Stomach (tissue), 9 donors: Measurements from ENCODE around the gene NME7. TPM values are rescaled to one million over a fixed set of nuclear protein-coding genes. Genes with fewer than 3 reads are reported as not detected.
A peak's percentile ranks its signal among the peaks of the same experiment; 100 is the strongest.

ENCODE experiments used
- DNase-seq, 2 donors: peaks; one replicate each; pipeline versions ENCODE4 v3.0.0 to v3.0.0-alpha.2; 2013 to 2019
- H3K27ac ChIP-seq, 5 donors: fragments of 200-600 bp in 4 of 5; sonication (generic) in 4 of 5; one replicate each; pipeline ENCODE4 v1.5.1; 2013 to 2019; ENCODE audit warnings: mild to moderate bottlenecking in 1 of 5, moderate library complexity in 1 of 5
- H3K27me3 ChIP-seq, 3 donors: fragments of 200-600 bp; sonication (generic); one replicate each; pipeline ENCODE4 v1.5.1; 2017 to 2019; ENCODE audit warnings: mixed run types in 1 of 3
- H3K36me3 ChIP-seq, 4 donors: fragments of 200-600 bp; sonication (generic); 1 replicate in 3 of 4; 2 replicates in 1 of 4; pipeline ENCODE4 v1.5.1; 2016 to 2019
- H3K4me1 ChIP-seq, 4 donors: fragments of 200-600 bp; sonication (generic); one replicate each; pipeline ENCODE4 v1.5.1; 2016 to 2019
- H3K4me3 ChIP-seq, 4 donors: fragments of 200-600 bp; sonication (generic) in 3 of 4; one replicate each; pipeline ENCODE4 v1.5.1; 2016 to 2019; ENCODE audit warnings: mild to moderate bottlenecking in 1 of 4
- H3K9me3 ChIP-seq, 4 donors: fragments of 200-600 bp; sonication (generic); one replicate each; pipeline ENCODE4 v1.5.1; 2016 to 2019
- CTCF ChIP-seq, 7 experiments: fragments of 450-650 bp in 4 of 7; fragments of 200-600 bp in 3 of 7; sonication (generic) in 3 of 7; IDR thresholded peaks; one replicate each; pipeline ENCODE4 v1.5.1; 2016 to 2019; ENCODE audit warnings: antibody characterized with exemption in 7 of 7, control low read depth in 2 of 7, mild to moderate bottlenecking in 1 of 7
- EP300 ChIP-seq: sonication (generic); formaldehyde crosslinking; IDR thresholded peaks from one replicate; pipeline ENCODE4 v1.6.1; 2017; ENCODE audit warnings: antibody characterized with exemption
- POLR2A ChIP-seq, 4 donors: fragments of 450-650 bp; IDR thresholded peaks; one replicate each; pipeline ENCODE4 v1.6.1; 2016; ENCODE audit warnings: antibody characterized with exemption in 4 of 4, control low read depth in 2 of 4, mild to moderate bottlenecking in 1 of 4, moderate library complexity in 1 of 4
- POLR2AphosphoS5 ChIP-seq, 3 donors: sonication (generic); formaldehyde crosslinking; IDR thresholded peaks; one replicate each; pipeline ENCODE4 v1.6.1; 2016; ENCODE audit warnings: antibody characterized with exemption in 3 of 3
- WGBS, 5 donors: extraction: QIAGEN DNeasy Blood & Tissue Kit in 3 of 5; methylation state at CpG; one replicate each; pipeline versions ENCODE4 v1.1.5 to v1.1.7; 2013 to 2018; 5-methylcytosine and 5-hydroxymethylcytosine counted together
- intact Hi-C: fragments of 100-400 bp; cut with DNase I; formaldehyde crosslinking; loops from one replicate; pipeline ENCODE4 v1.15.1; 2023; ENCODE audit warnings: low total_unique reads
- polyA plus RNA-seq, 3 donors: library from polyadenylated mRNA; stranded (reverse); fragments of 200-250 nt; gene quantifications; one replicate each; pipeline ENCODE4 v1.2.3, GENCODE V29; 2013
- total RNA-seq, 5 donors: library from RNA; depleted of rRNA; stranded (reverse); fragments of >200 nt; gene quantifications; one replicate each; pipeline versions ENCODE4 v1.1.0 to v1.2.3, GENCODE V29; 2014 to 2016
- donor health status: healthy with polysubstance abuse.
- donor health status: Bipolar disorder and iron deficiency.
- donor health status: healthy.

NME7 gene
- total and polyA plus RNA-seq, 8 donors: 7.6 to 44.3 (median 8.2) TPM; not detected in 1

- Histone ChIP-seq H3K4me3 (no peak overlapping the region), H3K36me3 (peaks cover 17 to 90% (median 85%) of the 10 kb centered on the region in 4 donors), H3K9me3 (no peaks in the 10 kb centered on the region), H3K27ac (no peak overlapping the region), H3K4me1 (no peaks in the 10 kb centered on the region), H3K27me3 (no peaks in the 10 kb centered on the region)
- TF ChIP-seq POLR2A (IDR thresholded peaks at IDR 0.05): no peak
- no peak for TF ChIP-seq CTCF (IDR thresholded peaks at IDR 0.05)
- TF ChIP-seq EP300: no peak
- no peak for TF ChIP-seq POLR2AphosphoS5 (IDR thresholded peaks at IDR 0.05)
- no peak for DNase-seq
- intact Hi-C loops: no loop called here
- 87 to 98% (median 97%) methylated on average over 1 of the region's 1 CpG for WGBS, 5 donors
These were observed 24.8 kb upstream of the NME7 start for GRCh38 chr1:169392406-169392805.

- Histone ChIP-seq H3K9me3 (no peaks in the 10 kb centered on the region), H3K36me3 (peaks cover 17 to 96% (median 92%) of the 10 kb centered on the region in 4 donors), H3K27ac (no peak overlapping the region), H3K4me3 (no peak overlapping the region), H3K4me1 (no peaks in the 10 kb centered on the region), H3K27me3 (no peaks in the 10 kb centered on the region)
- TF ChIP-seq EP300: no peak
- TF ChIP-seq POLR2AphosphoS5 (IDR thresholded peaks at IDR 0.05): no peak
- TF ChIP-seq POLR2A (IDR thresholded peaks at IDR 0.05): no peak
- no peak for TF ChIP-seq CTCF (IDR thresholded peaks at IDR 0.05)
- no peak for DNase-seq
- intact Hi-C loops: no loop called here
These were observed 22.7 kb upstream of the NME7 start for GRCh38 chr1:169390303-169390702.

GRCh38 chr1:169387399-169387798 lies 19.8 kb upstream of the NME7 start:
- H3K36me3 ChIP-seq: peaks cover 23 to 98% (median 93%) of the 10 kb centered on the region in 4 donors
- H3K4me3 ChIP-seq: no peak overlapping the region
- peak in 1 of 2 donors; percentile 12 for DNase-seq
- TF ChIP-seq POLR2AphosphoS5 (IDR thresholded peaks at IDR 0.05): no peak
- TF ChIP-seq POLR2A (IDR thresholded peaks at IDR 0.05): no peak
- no peak for TF ChIP-seq EP300
- TF ChIP-seq CTCF (IDR thresholded peaks at IDR 0.05): no peak
- H3K4me1 ChIP-seq: no peaks in the 10 kb centered on the region
- H3K27me3 ChIP-seq: no peaks in the 10 kb centered on the region
- H3K27ac ChIP-seq: no peak overlapping the region
- intact Hi-C loops: no loop called here
- no peaks in the 10 kb centered on the region for H3K9me3 ChIP-seq

GRCh38 chr1:169383449-169383848 lies 15.9 kb upstream of the NME7 start:
- no peaks in the 10 kb centered on the region for H3K4me1 ChIP-seq
- no peaks in the 10 kb centered on the region for H3K27me3 ChIP-seq
- no peaks in the 10 kb centered on the region for H3K9me3 ChIP-seq
- no peak overlapping the region for H3K4me3 ChIP-seq
- no peak for DNase-seq
- no peak overlapping the region for H3K27ac ChIP-seq
- no peak for TF ChIP-seq POLR2A (IDR thresholded peaks at IDR 0.05)
- no peak for TF ChIP-seq CTCF (IDR thresholded peaks at IDR 0.05)
- TF ChIP-seq POLR2AphosphoS5 (IDR thresholded peaks at IDR 0.05): no peak
- TF ChIP-seq EP300: no peak
- peaks cover 27 to 94% (median 91%) of the 10 kb centered on the region in 4 donors for H3K36me3 ChIP-seq
- WGBS, 5 donors: 71 to 86% (median 81%) methylated on average over 4 of the region's 4 CpGs
- intact Hi-C loops: no loop called here
